PC-9 (cell line): ENCODE data around the gene COL4A3. TPM values are rescaled to one million over a fixed set of nuclear protein-coding genes. Genes with fewer than 3 reads are reported as not detected.

Experiments used
- BruUV-seq: library from RNA; stranded (reverse); fragments of 400-500 nt; replicated peaks from 2 replicates; lab custom pipeline; 2021; lab: Mats Ljungman, UMichigan
- CTCF ChIA-PET: fragments of 300-600 bp; sonication (Branson Sonifier 250); formaldehyde crosslinking; loops from one replicate; lab custom pipeline; 2022; ENCODE audit warnings: antibody characterized with exemption; lab: Charles Lee
- POLR2A ChIA-PET: fragments of 300-600 bp; sonication (Branson Sonifier 250); formaldehyde crosslinking; loops from one replicate; lab custom pipeline; 2022; ENCODE audit warnings: antibody characterized with exemption; ENCODE audit not compliant: unreplicated experiment; lab: Charles Lee
- DNase-seq, 2 experiments: peaks; one replicate each; pipeline versions ENCODE4 v3.0.0 to v3.0.0-alpha.2; 2015 to 2022; ENCODE audit warnings: mixed read lengths in 1 of 2
- H2AFZ ChIP-seq: fragments of 200-600 bp; sonication (generic); 2 replicates; pipeline ENCODE4 v1.8.1; 2017; ENCODE audit warnings: antibody characterized with exemption
- H3F3A ChIP-seq: fragments of 200-600 bp; sonication (generic); 2 replicates; pipeline ENCODE4 v1.8.1; 2017; ENCODE audit warnings: antibody characterized with exemption, mild to moderate bottlenecking, low read depth; ENCODE audit not compliant: insufficient read depth
- H3K27ac ChIP-seq: fragments of 200-600 bp; sonication (generic); 2 replicates; pipeline ENCODE4 v1.6.1; 2016; ENCODE audit warnings: mixed run types
- H3K27me3 ChIP-seq: fragments of 200-600 bp; sonication (generic); 2 replicates; pipeline ENCODE4 v1.6.1; 2016; ENCODE audit warnings: low read depth, mixed run types; ENCODE audit not compliant: insufficient read depth
- H3K36me3 ChIP-seq: fragments of 200-600 bp; sonication (generic); 2 replicates; pipeline ENCODE4 v1.6.1; 2016; ENCODE audit warnings: low read depth, mixed run types
- H3K4me1 ChIP-seq: fragments of 200-600 bp; sonication (generic); replicated peaks from 2 replicates; pipeline ENCODE4 v1.6.1; 2016; ENCODE audit warnings: mixed run types; ENCODE audit not compliant: insufficient read depth
- H3K4me2 ChIP-seq: fragments of 200-600 bp; sonication (generic); 2 replicates; pipeline ENCODE4 v1.6.1; 2017; ENCODE audit warnings: mixed run types
- H3K4me3 ChIP-seq: fragments of 200-600 bp; sonication (generic); 2 replicates; pipeline ENCODE4 v1.6.1; 2016; ENCODE audit warnings: mixed run types
- H3K79me2 ChIP-seq: fragments of 200-600 bp; sonication (generic); 2 replicates; pipeline ENCODE4 v1.6.1; 2017; ENCODE audit warnings: low read depth, mixed run types
- H3K9me2 ChIP-seq: fragments of 200-600 bp; sonication (generic); 2 replicates; pipeline ENCODE4 v1.8.1; 2017; ENCODE audit warnings: mild to moderate bottlenecking; ENCODE audit not compliant: insufficient read depth
- H3K9me3 ChIP-seq: fragments of 200-600 bp; sonication (generic); 2 replicates; pipeline ENCODE4 v1.8.1; 2016; ENCODE audit warnings: low read depth; ENCODE audit not compliant: insufficient read depth
- H4K20me1 ChIP-seq: fragments of 200-600 bp; sonication (generic); 2 replicates; pipeline ENCODE4 v1.8.1; 2017; ENCODE audit not compliant: insufficient read depth
- EZH2 ChIP-seq: fragments of 200-600 bp; sonication (generic); IDR thresholded peaks from 2 replicates; pipeline ENCODE4 v1.8.0; 2017; ENCODE audit warnings: antibody characterized with exemption, low read depth
- intact Hi-C: fragments of 100-400 bp; cut with micrococcal nuclease; formaldehyde crosslinking; loops from one replicate; pipeline ENCODE4 v1.10.0; 2022; ENCODE audit not compliant: unreplicated experiment
- total RNA-seq: library from RNA; stranded (reverse); gene quantifications from 2 replicates; pipeline ENCODE4 v1.2.3, GENCODE V29; 2021
- TF ChIP-seq, protein P1 (sequence below): fragments of 200-600 bp; sonication (generic); conservative IDR thresholded peaks from 2 replicates; pipeline ENCODE4 v1.6.1; 2017; ENCODE audit warnings: mixed run types, antibody characterized with exemption, mild to moderate bottlenecking, moderate library complexity

Gene COL4A3
- total RNA-seq, 1 experiment from 2014 or later: 2.2 TPM

- Histone ChIP-seq H3K4me3 (no peak overlapping the region), H3K79me2 (no peaks in the 10 kb centered on the region), H3K27ac (no peak overlapping the region), H3F3A (no peaks in the 10 kb centered on the region), H3K4me2 (no peak overlapping the region), H3K9me2 (no peaks in the 10 kb centered on the region), H4K20me1 (no peaks in the 10 kb centered on the region), H3K36me3 (no peaks in the 10 kb centered on the region), H3K27me3 (no peaks in the 10 kb centered on the region), H3K9me3 (no peaks in the 10 kb centered on the region), H3K4me1 (no peaks in the 10 kb centered on the region), H2AFZ (no peak overlapping the region)
- no peak for DNase-seq
- no TSS peak for BruUV-seq
- intact Hi-C loops: no loop called here
- TF ChIP-seq EZH2: no peak
- TF ChIP-seq, protein P1, sequence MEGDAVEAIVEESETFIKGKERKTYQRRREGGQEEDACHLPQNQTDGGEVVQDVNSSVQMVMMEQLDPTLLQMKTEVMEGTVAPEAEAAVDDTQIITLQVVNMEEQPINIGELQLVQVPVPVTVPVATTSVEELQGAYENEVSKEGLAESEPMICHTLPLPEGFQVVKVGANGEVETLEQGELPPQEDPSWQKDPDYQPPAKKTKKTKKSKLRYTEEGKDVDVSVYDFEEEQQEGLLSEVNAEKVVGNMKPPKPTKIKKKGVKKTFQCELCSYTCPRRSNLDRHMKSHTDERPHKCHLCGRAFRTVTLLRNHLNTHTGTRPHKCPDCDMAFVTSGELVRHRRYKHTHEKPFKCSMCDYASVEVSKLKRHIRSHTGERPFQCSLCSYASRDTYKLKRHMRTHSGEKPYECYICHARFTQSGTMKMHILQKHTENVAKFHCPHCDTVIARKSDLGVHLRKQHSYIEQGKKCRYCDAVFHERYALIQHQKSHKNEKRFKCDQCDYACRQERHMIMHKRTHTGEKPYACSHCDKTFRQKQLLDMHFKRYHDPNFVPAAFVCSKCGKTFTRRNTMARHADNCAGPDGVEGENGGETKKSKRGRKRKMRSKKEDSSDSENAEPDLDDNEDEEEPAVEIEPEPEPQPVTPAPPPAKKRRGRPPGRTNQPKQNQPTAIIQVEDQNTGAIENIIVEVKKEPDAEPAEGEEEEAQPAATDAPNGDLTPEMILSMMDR: no peak
- CTCF ChIA-PET: no interaction called here
- POLR2A ChIA-PET: no interaction called here
These were observed 16.3 kb upstream of the COL4A3 start for GRCh38 chr2:227148106-227148505.

DNA sequence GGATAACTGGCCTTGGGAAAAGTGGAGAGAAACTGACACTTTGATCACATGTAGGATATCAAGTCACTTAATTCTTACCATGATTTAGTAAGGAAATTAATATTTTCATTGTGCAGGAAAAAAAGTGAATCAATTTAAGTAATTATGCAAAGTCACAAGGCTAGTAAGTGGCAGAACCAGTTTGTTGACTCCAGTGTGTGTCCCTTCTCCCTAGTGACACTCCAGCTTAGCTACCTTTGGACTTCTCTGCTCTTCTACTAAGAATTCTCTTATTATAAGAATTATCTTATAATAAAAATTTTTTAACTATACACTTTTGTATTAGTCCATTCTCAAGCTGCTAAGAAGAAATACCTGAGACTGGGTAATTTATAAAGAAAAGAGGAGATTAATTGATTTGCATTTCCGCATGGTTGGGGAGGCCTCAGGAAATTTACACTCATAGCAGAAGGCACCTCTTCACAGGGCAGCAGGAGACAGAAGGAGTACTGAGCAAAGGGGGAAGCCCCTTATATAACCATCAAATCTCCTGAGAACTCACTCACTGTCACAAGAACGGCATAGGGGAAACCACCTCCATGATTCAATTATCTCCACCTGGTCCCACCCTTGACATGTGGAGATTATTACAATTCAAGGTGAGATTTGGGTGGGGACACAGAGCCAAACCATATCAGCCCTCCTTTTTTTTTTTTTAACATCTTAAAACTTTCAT is 14.0 kb upstream of the COL4A3 start:
- no peaks in the 10 kb centered on the region for H3K36me3 ChIP-seq
- H3F3A ChIP-seq: no peaks in the 10 kb centered on the region
- no peaks in the 10 kb centered on the region for H3K79me2 ChIP-seq
- no peak overlapping the region for H2AFZ ChIP-seq
- no peak for DNase-seq
- H3K27me3 ChIP-seq: no peaks in the 10 kb centered on the region
- no peak overlapping the region for H3K27ac ChIP-seq
- no peak for TF ChIP-seq EZH2
- ChIA-PET CTCF (interaction anchor here (0.7 kb wide), 1 partner anchor 1652 kb away, joined by 4 read pairs; no protein-coding TSS in a partner anchor), POLR2A (no interaction called here)
- H3K4me3 ChIP-seq: no peak overlapping the region
- no peaks in the 10 kb centered on the region for H3K9me2 ChIP-seq
- intact Hi-C loops: no loop called here
- no peaks in the 10 kb centered on the region for H4K20me1 ChIP-seq
- no peaks in the 10 kb centered on the region for H3K9me3 ChIP-seq
- H3K4me1 ChIP-seq: no peaks in the 10 kb centered on the region
- BruUV-seq: no TSS peak
- no peak overlapping the region for H3K4me2 ChIP-seq

DNA sequence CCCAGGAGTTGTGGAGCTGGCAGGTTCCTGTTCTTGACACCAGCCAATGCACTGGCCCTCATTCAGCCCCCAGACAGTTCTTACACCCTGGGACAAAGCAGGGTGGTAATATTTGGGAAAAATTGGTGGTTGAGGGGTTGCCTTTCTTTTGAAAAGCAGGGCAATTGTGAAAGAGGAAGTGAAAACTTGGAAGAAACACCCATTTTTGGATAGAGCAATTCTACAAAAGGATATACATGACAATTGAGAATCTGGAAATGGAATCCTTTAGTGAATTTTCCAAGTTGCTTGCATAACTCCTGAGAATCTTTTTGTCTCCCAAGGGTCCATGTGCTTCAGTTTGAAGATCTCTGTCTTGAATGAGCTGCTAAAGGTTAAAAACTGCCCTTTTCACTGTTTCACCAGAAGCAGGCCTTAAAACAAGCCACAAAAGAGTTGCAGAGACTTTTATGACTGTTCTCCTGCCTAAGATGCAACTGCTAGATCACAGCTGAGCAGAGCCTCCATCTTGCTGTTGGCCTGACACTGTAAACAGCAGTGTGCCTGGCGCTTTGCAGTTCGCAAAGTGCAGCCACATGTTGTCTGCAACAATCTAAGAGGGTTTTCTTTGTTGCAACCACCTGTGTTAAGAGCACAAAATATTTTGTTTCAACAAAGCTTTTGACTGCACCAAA is 12.2 kb upstream of the COL4A3 start:
- no TSS peak for BruUV-seq
- Histone ChIP-seq H3F3A (no peaks in the 10 kb centered on the region), H3K4me1 (no peaks in the 10 kb centered on the region), H2AFZ (no peak overlapping the region), H4K20me1 (no peaks in the 10 kb centered on the region), H3K4me2 (no peak overlapping the region), H3K9me2 (no peaks in the 10 kb centered on the region), H3K79me2 (no peaks in the 10 kb centered on the region), H3K27ac (no peak overlapping the region), H3K27me3 (no peaks in the 10 kb centered on the region), H3K9me3 (no peaks in the 10 kb centered on the region), H3K4me3 (no peak overlapping the region), H3K36me3 (no peaks in the 10 kb centered on the region)
- intact Hi-C loops: no loop called here
- TF ChIP-seq, protein P1: no peak
- no peak for TF ChIP-seq EZH2
- ChIA-PET CTCF (no interaction called here), POLR2A (interaction anchor here (0.6 kb wide), 1 partner anchor 674 kb away, joined by 3 read pairs; no protein-coding TSS in a partner anchor)
- no peak for DNase-seq
